MM.1S (cell line): ENCODE data around the gene AMIGO2.
A peak's percentile ranks its signal among the peaks of the same experiment; 100 is the strongest.

Source experiments
- DNase-seq: peaks from one replicate; pipeline ENCODE4 v3.0.0-alpha.2; 2015
- H2AFZ ChIP-seq: fragments of 300-600 bp; sonication (generic); 2 replicates; pipeline ENCODE4 v1.6.0; 2016; ENCODE audit warnings: antibody characterized with exemption, low read length
- H3F3A ChIP-seq: fragments of 300-600 bp; sonication (generic); 2 replicates; pipeline ENCODE4 v1.6.1; 2016; ENCODE audit warnings: mild to moderate bottlenecking, antibody characterized with exemption, low read length, moderate library complexity, mixed read lengths; ENCODE audit not compliant: insufficient read depth
- H3K27ac ChIP-seq: fragments of 300-600 bp; sonication (generic); 2 replicates; pipeline ENCODE4 v1.5.1; 2016; ENCODE audit warnings: mild to moderate bottlenecking, low read length
- H3K27me3 ChIP-seq: fragments of 300-600 bp; sonication (generic); replicated peaks from 2 replicates; pipeline ENCODE4 v1.6.0; 2016; ENCODE audit warnings: low read length; ENCODE audit not compliant: insufficient read depth
- H3K36me3 ChIP-seq: fragments of 300-600 bp; sonication (generic); replicated peaks from 2 replicates; pipeline ENCODE4 v1.6.1; 2016; ENCODE audit warnings: mild to moderate bottlenecking, low read length, mixed read lengths; ENCODE audit not compliant: insufficient read depth
- H3K4me1 ChIP-seq: fragments of 300-600 bp; sonication (generic); 2 replicates; pipeline ENCODE4 v1.6.1; 2016; ENCODE audit warnings: low read length, mixed read lengths
- H3K4me2 ChIP-seq: fragments of 300-600 bp; sonication (generic); 2 replicates; pipeline ENCODE4 v1.6.0; 2016; ENCODE audit warnings: low read depth, low read length
- H3K4me3 ChIP-seq: fragments of 300-600 bp; sonication (generic); 2 replicates; pipeline ENCODE4 v1.5.1; 2016; ENCODE audit warnings: low read length, mixed read lengths
- H3K79me2 ChIP-seq: fragments of 300-600 bp; sonication (generic); 2 replicates; pipeline ENCODE4 v1.6.1; 2016; ENCODE audit warnings: mixed run types, low read length, mixed read lengths
- H3K9ac ChIP-seq: fragments of 300-600 bp; sonication (generic); 2 replicates; pipeline ENCODE4 v1.6.1; 2016; ENCODE audit warnings: low read length, mixed read lengths
- H3K9me2 ChIP-seq: fragments of 300-600 bp; sonication (generic); replicated peaks from 2 replicates; pipeline ENCODE4 v1.6.1; 2016; ENCODE audit warnings: mild to moderate bottlenecking, low read length, mixed read lengths; ENCODE audit not compliant: insufficient read depth
- H3K9me3 ChIP-seq: fragments of 300-600 bp; sonication (generic); replicated peaks from 2 replicates; pipeline ENCODE4 v1.6.1; 2016; ENCODE audit warnings: mild to moderate bottlenecking, low read length, mixed read lengths; ENCODE audit not compliant: insufficient read depth
- H4K20me1 ChIP-seq: fragments of 300-600 bp; sonication (generic); 2 replicates; pipeline ENCODE4 v1.6.1; 2016; ENCODE audit warnings: mild to moderate bottlenecking, low read length, moderate library complexity, mixed read lengths; ENCODE audit not compliant: insufficient read depth
- CTCF ChIP-seq: fragments of 300-600 bp; sonication (generic); IDR thresholded peaks from 2 replicates; pipeline ENCODE4 v1.5.1; 2016; ENCODE audit warnings: antibody characterized with exemption, low read length, mixed read lengths
- EZH2 ChIP-seq: fragments of 300-600 bp; sonication (generic); optimal IDR thresholded peaks from 2 replicates; pipeline ENCODE3; 2017; ENCODE audit warnings: low read depth, mild to moderate bottlenecking, antibody characterized with exemption, low read length, mixed read lengths
- EZH2phosphoT487 ChIP-seq: fragments of 300-600 bp; sonication (generic); IDR thresholded peaks from 2 replicates; pipeline ENCODE4 v1.6.1; 2018; ENCODE audit warnings: antibody characterized with exemption, low read length

The AMIGO2 gene

GRCh38 chr12:47079468-47079980 is at the start of gene AMIGO2, which contains the start of gene PCED1B:
Gene AMIGO2, minus strand, starts transcription at chr12:47079959. Its CDS starts 957 bp downstream, at chr12:47079002.
Gene PCED1B, plus strand, starts transcription at chr12:47079621. Its CDS starts 155,443 bp downstream, at chr12:47235064.
- Histone ChIP-seq H3K4me2 (peak within 1 kb of the TSS; percentile 87), H3K4me3 (peak within 1 kb of the TSS; percentile 61), H3K9me3 (no peaks in the 10 kb centered on the region), H3K79me2 (no peaks in the 10 kb centered on the region), H3K4me1 (peaks cover 4% of the 10 kb centered on the region; the same call in 1 of the 2 replicates), H3K27me3 (no peaks in the 10 kb centered on the region; the same call in 1 of the 2 replicates), H3F3A (no peaks in the 10 kb centered on the region), H2AFZ (peak within 1 kb of the TSS; percentile 69), H3K36me3 (no peaks in the 10 kb centered on the region), H4K20me1 (no peaks in the 10 kb centered on the region), H3K27ac (no peak within 1 kb of the TSS), H3K9ac (peak within 1 kb of the TSS; percentile 16; the same call in 1 of the 2 replicates), H3K9me2 (no peaks in the 10 kb centered on the region)
- DNase-seq = peak; percentile 69
- TF ChIP-seq CTCF = peak; percentile 48
- no peak for TF ChIP-seq EZH2

- no peak overlapping the region for H3K27ac ChIP-seq
- no peaks in the 10 kb centered on the region for H3K9me2 ChIP-seq
- no peaks in the 10 kb centered on the region for H3K9me3 ChIP-seq
- no peak for DNase-seq
- H3K4me1 ChIP-seq = no peaks in the 10 kb centered on the region
- no peak for TF ChIP-seq EZH2
- TF ChIP-seq EZH2phosphoT487 = no peak
- TF ChIP-seq CTCF = no peak
- H3K4me3 ChIP-seq = no peak overlapping the region
- H3K27me3 ChIP-seq = no peaks in the 10 kb centered on the region
- H3F3A ChIP-seq = no peaks in the 10 kb centered on the region
- H3K4me2 ChIP-seq = no peak overlapping the region
- no peak overlapping the region for H3K9ac ChIP-seq
- H3K36me3 ChIP-seq = no peaks in the 10 kb centered on the region
- H2AFZ ChIP-seq = no peak overlapping the region
- H4K20me1 ChIP-seq = no peaks in the 10 kb centered on the region
- H3K79me2 ChIP-seq = no peaks in the 10 kb centered on the region
Observed at GRCh38 chr12:47126246-47126645, 46.5 kb upstream of the AMIGO2 start.

- no peaks in the 10 kb centered on the region for H4K20me1 ChIP-seq
- no peak for DNase-seq
- no peaks in the 10 kb centered on the region for H3K36me3 ChIP-seq
- TF ChIP-seq EZH2 (no peak), CTCF (no peak), EZH2phosphoT487 (no peak)
- H3K9ac ChIP-seq = no peak overlapping the region
- no peaks in the 10 kb centered on the region for H3K9me2 ChIP-seq
- no peaks in the 10 kb centered on the region for H3K4me1 ChIP-seq
- no peaks in the 10 kb centered on the region for H3K27me3 ChIP-seq
- no peak overlapping the region for H3K4me3 ChIP-seq
- no peak overlapping the region for H3K4me2 ChIP-seq
- no peaks in the 10 kb centered on the region for H3F3A ChIP-seq
- no peak overlapping the region for H3K27ac ChIP-seq
- H2AFZ ChIP-seq = no peak overlapping the region
- H3K79me2 ChIP-seq = no peaks in the 10 kb centered on the region
- no peaks in the 10 kb centered on the region for H3K9me3 ChIP-seq
Observed at GRCh38 chr12:47124451-47124850, 44.7 kb upstream of the AMIGO2 start.
